H9 (cell line): Measurements from ENCODE around the gene YPEL5. TPM values are rescaled to one million over a fixed set of nuclear protein-coding genes. Genes with fewer than 3 reads are reported as not detected.

Experiments
- DNase-seq: peaks from one replicate; pipeline ENCODE4 v3.0.0-alpha.2; 2017
- H2AFZ ChIP-seq: one replicate; pipeline ENCODE4 v1.6.1; 2013; ENCODE audit warnings: mild to moderate bottlenecking, low read length, control low read depth, moderate library complexity
- H2AK5ac ChIP-seq: 2 replicates; pipeline ENCODE4 v1.6.1; 2013; ENCODE audit warnings: low read length, control low read depth, mixed read lengths; ENCODE audit not compliant: insufficient read length
- H2BK120ac ChIP-seq: one replicate; pipeline ENCODE4 v1.6.1; 2013; ENCODE audit warnings: low read depth, mild to moderate bottlenecking, low read length, control low read depth, inconsistent platforms; ENCODE audit not compliant: poor library complexity, severe bottlenecking
- H2BK12ac ChIP-seq: 2 replicates; pipeline ENCODE4 v1.6.1; 2013; ENCODE audit warnings: low read length, control low read depth, mixed read lengths, low read depth; ENCODE audit not compliant: insufficient read length
- H2BK15ac ChIP-seq: 2 replicates; pipeline ENCODE4 v1.6.1; 2013; ENCODE audit warnings: low read depth, low read length, control low read depth
- H2BK20ac ChIP-seq: one replicate; pipeline ENCODE4 v1.6.1; 2013; ENCODE audit warnings: low read depth, mild to moderate bottlenecking, low read length, control low read depth, inconsistent platforms; ENCODE audit not compliant: poor library complexity, severe bottlenecking
- H2BK5ac ChIP-seq: 2 replicates; pipeline ENCODE4 v1.6.1; 2013; ENCODE audit warnings: low read length, control low read depth, mixed read lengths; ENCODE audit not compliant: insufficient read length
- H3K14ac ChIP-seq: 2 replicates; pipeline ENCODE4 v1.6.1; 2013; ENCODE audit warnings: low read length, control low read depth; ENCODE audit not compliant: insufficient read depth
- H3K18ac ChIP-seq: 2 replicates; pipeline ENCODE4 v1.6.1; 2013; ENCODE audit warnings: low read depth, mild to moderate bottlenecking, mixed read lengths, low read length, control low read depth; ENCODE audit not compliant: insufficient read length
- H3K23ac ChIP-seq: 2 replicates; pipeline ENCODE4 v1.6.1; 2013; ENCODE audit warnings: low read length, control low read depth, mixed read lengths, low read depth; ENCODE audit not compliant: insufficient read length
- H3K23me2 ChIP-seq: 2 replicates; pipeline ENCODE4 v1.6.1; 2013; ENCODE audit warnings: low read depth, mild to moderate bottlenecking, mixed read lengths, low read length, control low read depth; ENCODE audit not compliant: insufficient read length, poor library complexity, severe bottlenecking
- H3K27ac ChIP-seq: 2 replicates; pipeline ENCODE4 v1.5.1; 2013; ENCODE audit warnings: low read length, control low read depth, mixed read lengths, low read depth; ENCODE audit not compliant: insufficient read length
- H3K27me3 ChIP-seq: 2 replicates; pipeline ENCODE4 v1.6.1; 2013; ENCODE audit warnings: low read length, control low read depth, inconsistent platforms; ENCODE audit not compliant: insufficient read depth
- H3K4ac ChIP-seq: 2 replicates; pipeline ENCODE4 v1.6.1; 2013; ENCODE audit warnings: low read depth, mild to moderate bottlenecking, control low read depth, inconsistent platforms, low read length, moderate library complexity
- H3K4me1 ChIP-seq: 2 replicates; pipeline ENCODE4 v1.6.1; 2013; ENCODE audit warnings: low read length, control low read depth, inconsistent platforms; ENCODE audit not compliant: insufficient read depth
- H3K4me2 ChIP-seq: 2 replicates; pipeline ENCODE4 v1.6.1; 2013; ENCODE audit warnings: low read length, control low read depth, mixed read lengths; ENCODE audit not compliant: insufficient read length, insufficient read depth
- H3K56ac ChIP-seq: 2 replicates; pipeline ENCODE4 v1.6.1; 2013; ENCODE audit warnings: low read depth, mild to moderate bottlenecking, mixed read lengths, low read length, control low read depth; ENCODE audit not compliant: insufficient read length
- H3K79me1 ChIP-seq: 2 replicates; pipeline ENCODE4 v1.6.1; 2013; ENCODE audit warnings: low read depth, mild to moderate bottlenecking, moderate library complexity, low read length, control low read depth, inconsistent platforms; ENCODE audit not compliant: insufficient read depth, poor library complexity, severe bottlenecking
- H3K79me2 ChIP-seq: 2 replicates; pipeline ENCODE4 v1.6.1; 2013; ENCODE audit warnings: low read length, control low read depth, inconsistent platforms; ENCODE audit not compliant: insufficient read depth
- H3K9ac ChIP-seq: 2 replicates; pipeline ENCODE4 v1.6.1; 2013; ENCODE audit warnings: low read length, control low read depth, mixed read lengths; ENCODE audit not compliant: insufficient read length; ENCODE audit errors: extremely low read depth
- H3K9me3 ChIP-seq: one replicate; pipeline ENCODE4 v1.6.1; 2013; ENCODE audit warnings: low read depth, low read length, inconsistent platforms; ENCODE audit not compliant: control insufficient read depth
- H3T11ph ChIP-seq: one replicate; pipeline ENCODE4 v1.6.1; 2013; ENCODE audit warnings: mild to moderate bottlenecking, low read length, control low read depth, inconsistent platforms
- H4K20me1 ChIP-seq: one replicate; pipeline ENCODE4 v1.6.1; 2013; ENCODE audit not compliant: control insufficient read depth, insufficient read length, insufficient read depth
- H4K5ac ChIP-seq: 2 replicates; pipeline ENCODE4 v1.6.1; 2013; ENCODE audit warnings: low read depth, mild to moderate bottlenecking, mixed read lengths, low read length, control low read depth; ENCODE audit not compliant: insufficient read length
- H4K8ac ChIP-seq: replicated peaks from 2 replicates; pipeline ENCODE4 v1.6.1; 2013; ENCODE audit warnings: low read length, control low read depth, mixed read lengths, low read depth; ENCODE audit not compliant: insufficient read length
- H4K91ac ChIP-seq: 2 replicates; pipeline ENCODE4 v1.6.1; 2013; ENCODE audit warnings: low read depth, mild to moderate bottlenecking, moderate library complexity, mixed read lengths, low read length, control low read depth; ENCODE audit not compliant: insufficient read length
- H3K27ac Mint-ChIP-seq, 3 experiments: 2 replicates in 2 of 3; 3 replicates in 1 of 3; pipeline ENCODE4 v1.8.0; 2020 to 2021; ENCODE audit warnings: mixed read lengths in 3 of 3, mild to moderate bottlenecking in 1 of 3, moderate library complexity in 1 of 3
- H3K27me3 Mint-ChIP-seq: 2 replicates; pipeline ENCODE4 v1.8.0; 2021; ENCODE audit warnings: low read depth, mild to moderate bottlenecking, moderate library complexity, mixed read lengths
- H3K36me3 Mint-ChIP-seq, 3 experiments: 2 replicates in 2 of 3; 3 replicates in 1 of 3; pipeline ENCODE4 v1.8.0; 2020 to 2021; ENCODE audit warnings: low read depth in 3 of 3, mixed read lengths in 3 of 3; ENCODE audit not compliant: insufficient read depth in 1 of 3
- H3K4me1 Mint-ChIP-seq, 2 experiments: 2 replicates each; pipeline ENCODE4 v1.8.0; 2020; ENCODE audit warnings: mixed read lengths in 2 of 2
- H3K4me3 Mint-ChIP-seq, 2 experiments: 2 replicates in 1 of 2; 3 replicates in 1 of 2; pipeline ENCODE4 v1.8.0; 2020 to 2021; ENCODE audit warnings: mild to moderate bottlenecking in 2 of 2, mixed read lengths in 2 of 2, moderate library complexity in 1 of 2
- H3K9me3 Mint-ChIP-seq, 2 experiments: 2 replicates in 1 of 2; 3 replicates in 1 of 2; pipeline ENCODE4 v1.8.0; 2020; ENCODE audit warnings: mild to moderate bottlenecking in 2 of 2, mixed read lengths in 2 of 2, moderate library complexity in 1 of 2
- WGBS: extraction: QIAGEN DNeasy Blood & Tissue Kit; methylation state at CpG from one replicate; pipeline ENCODE4 v1.1.7; 2013; ENCODE audit warnings: missing lambda C conversion rate, low lambda C conversion rate, mixed read lengths; ENCODE audit not compliant: insufficient read length; ENCODE audit errors: extremely low coverage; 5-methylcytosine and 5-hydroxymethylcytosine counted together
- total RNA-seq: library from RNA; stranded (reverse); gene quantifications from 2 replicates; pipeline ENCODE4 v1.2.1, GENCODE V29; 2021
- TF ChIP-seq, protein P1 (sequence below): fragments of 200-600 bp; sonication (generic); conservative IDR thresholded peaks from 3 replicates; pipeline ENCODE4 v1.8.0; 2021; ENCODE audit warnings: antibody characterized with exemption, mild to moderate bottlenecking

YPEL5 gene
- total RNA-seq, 1 experiment from 2014 or later = 28.5 TPM

DNA sequence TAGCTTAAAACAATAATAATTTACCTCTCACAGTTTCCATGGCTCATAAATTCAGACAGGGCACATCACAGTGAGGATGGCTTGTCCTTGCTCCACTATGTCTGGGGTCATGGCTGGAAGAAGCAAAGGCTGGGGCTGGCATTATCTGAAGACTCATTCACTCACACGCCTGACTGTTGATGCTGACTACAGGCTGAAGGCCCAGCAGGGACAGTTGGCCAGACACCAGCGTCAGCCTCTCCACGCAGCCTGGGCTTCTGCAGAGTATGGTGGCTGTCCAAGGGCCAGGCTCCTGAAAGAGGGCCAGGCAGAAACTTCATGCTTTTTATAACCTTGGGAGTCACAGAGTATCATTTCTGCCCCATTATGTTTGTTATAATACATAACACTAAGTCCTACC is 33.4 kb downstream of the YPEL5 start:
- no peak overlapping the region for H3K4me3 Mint-ChIP-seq
- no peak overlapping the region for H3K4ac ChIP-seq
- no peaks in the 10 kb centered on the region for H3K9me3 Mint-ChIP-seq
- no peak overlapping the region for H2AFZ ChIP-seq
- no peaks in the 10 kb centered on the region for H3K27me3 ChIP-seq
- H3K9ac ChIP-seq = no peak overlapping the region
- no peak overlapping the region for H2BK12ac ChIP-seq
- no peak overlapping the region for H3K27ac ChIP-seq
- no peak overlapping the region for H3K4me2 ChIP-seq
- no peak overlapping the region for H3K14ac ChIP-seq
- no peak overlapping the region for H4K8ac ChIP-seq
- H3K4me1 Mint-ChIP-seq = no peaks in the 10 kb centered on the region
- H3K23ac ChIP-seq = no peak overlapping the region
- no peaks in the 10 kb centered on the region for H3K79me2 ChIP-seq
- H3K4me1 ChIP-seq = no peaks in the 10 kb centered on the region
- no peak overlapping the region for H3K18ac ChIP-seq
- H2BK5ac ChIP-seq = no peak overlapping the region
- H3K23me2 ChIP-seq = no peaks in the 10 kb centered on the region
- no peak overlapping the region for H2BK20ac ChIP-seq
- no peak overlapping the region for H2AK5ac ChIP-seq
- peaks cover 6% of the 10 kb centered on the region for H3K27me3 Mint-ChIP-seq
- H3K79me1 ChIP-seq = no peaks in the 10 kb centered on the region
- WGBS = no CpG with 5 or more reads among the region's 3 CpGs
- no peak overlapping the region for H3K27ac Mint-ChIP-seq
- H3K9me3 ChIP-seq = no peaks in the 10 kb centered on the region
- H4K5ac ChIP-seq = no peak overlapping the region
- TF ChIP-seq, protein P1, sequence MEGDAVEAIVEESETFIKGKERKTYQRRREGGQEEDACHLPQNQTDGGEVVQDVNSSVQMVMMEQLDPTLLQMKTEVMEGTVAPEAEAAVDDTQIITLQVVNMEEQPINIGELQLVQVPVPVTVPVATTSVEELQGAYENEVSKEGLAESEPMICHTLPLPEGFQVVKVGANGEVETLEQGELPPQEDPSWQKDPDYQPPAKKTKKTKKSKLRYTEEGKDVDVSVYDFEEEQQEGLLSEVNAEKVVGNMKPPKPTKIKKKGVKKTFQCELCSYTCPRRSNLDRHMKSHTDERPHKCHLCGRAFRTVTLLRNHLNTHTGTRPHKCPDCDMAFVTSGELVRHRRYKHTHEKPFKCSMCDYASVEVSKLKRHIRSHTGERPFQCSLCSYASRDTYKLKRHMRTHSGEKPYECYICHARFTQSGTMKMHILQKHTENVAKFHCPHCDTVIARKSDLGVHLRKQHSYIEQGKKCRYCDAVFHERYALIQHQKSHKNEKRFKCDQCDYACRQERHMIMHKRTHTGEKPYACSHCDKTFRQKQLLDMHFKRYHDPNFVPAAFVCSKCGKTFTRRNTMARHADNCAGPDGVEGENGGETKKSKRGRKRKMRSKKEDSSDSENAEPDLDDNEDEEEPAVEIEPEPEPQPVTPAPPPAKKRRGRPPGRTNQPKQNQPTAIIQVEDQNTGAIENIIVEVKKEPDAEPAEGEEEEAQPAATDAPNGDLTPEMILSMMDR = no peak
- no peak overlapping the region for H3K56ac ChIP-seq
- no peak overlapping the region for H2BK120ac ChIP-seq
- no peak overlapping the region for H2BK15ac ChIP-seq
- DNase-seq = no peak
- H4K20me1 ChIP-seq = no peaks in the 10 kb centered on the region
- H3T11ph ChIP-seq = no peak overlapping the region
- no peaks in the 10 kb centered on the region; a peak in 1 of 7 replicates for H3K36me3 Mint-ChIP-seq
- no peak overlapping the region for H4K91ac ChIP-seq
